Measurements from ENCODE around the gene CALCOCO2.
"Not testable (repeated sequence)": the region's sequence is repeated elsewhere in the genome, so short reads cannot be mapped to it uniquely, and the experiment has no call there.

Gene CALCOCO2

GRCh38 chr17:48830840-48831548 lies at the start of gene CALCOCO2:
CALCOCO2 (plus strand) TSS chr17:48831035; CDS start chr17:48841708, 10,673 bp downstream.
- peak; percentile 89 to 99 for DNase-seq

DNA sequence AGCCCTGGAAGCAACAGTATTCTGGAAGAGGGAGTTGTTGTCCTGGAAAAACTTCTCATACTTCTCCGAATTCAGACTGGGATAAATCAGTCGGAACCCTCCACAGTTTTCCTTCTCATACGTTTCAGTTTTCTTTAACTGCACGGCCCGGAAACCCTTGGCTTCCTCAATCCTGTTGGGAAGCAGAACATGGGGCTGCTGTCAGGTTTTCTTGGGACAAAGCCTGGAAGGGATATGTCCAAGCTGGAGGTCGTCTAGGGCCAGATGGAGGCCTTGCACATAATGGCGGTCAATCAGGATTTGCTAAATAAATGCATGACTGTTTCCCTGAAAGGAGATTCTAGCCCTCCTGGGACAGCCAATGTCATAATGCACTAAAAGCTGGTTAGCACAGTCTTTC lies 43.0 kb upstream of the CALCOCO2 start:
- DNase-seq: no peak

- no peak for DNase-seq
Measured at GRCh38 chr17:48790607-48791127, 40.2 kb upstream of the CALCOCO2 start.

GRCh38 chr17:48791128-48792032 lies 39.5 kb upstream of the CALCOCO2 start:
- DNase-seq: peak; percentile 44 to 87

DNA sequence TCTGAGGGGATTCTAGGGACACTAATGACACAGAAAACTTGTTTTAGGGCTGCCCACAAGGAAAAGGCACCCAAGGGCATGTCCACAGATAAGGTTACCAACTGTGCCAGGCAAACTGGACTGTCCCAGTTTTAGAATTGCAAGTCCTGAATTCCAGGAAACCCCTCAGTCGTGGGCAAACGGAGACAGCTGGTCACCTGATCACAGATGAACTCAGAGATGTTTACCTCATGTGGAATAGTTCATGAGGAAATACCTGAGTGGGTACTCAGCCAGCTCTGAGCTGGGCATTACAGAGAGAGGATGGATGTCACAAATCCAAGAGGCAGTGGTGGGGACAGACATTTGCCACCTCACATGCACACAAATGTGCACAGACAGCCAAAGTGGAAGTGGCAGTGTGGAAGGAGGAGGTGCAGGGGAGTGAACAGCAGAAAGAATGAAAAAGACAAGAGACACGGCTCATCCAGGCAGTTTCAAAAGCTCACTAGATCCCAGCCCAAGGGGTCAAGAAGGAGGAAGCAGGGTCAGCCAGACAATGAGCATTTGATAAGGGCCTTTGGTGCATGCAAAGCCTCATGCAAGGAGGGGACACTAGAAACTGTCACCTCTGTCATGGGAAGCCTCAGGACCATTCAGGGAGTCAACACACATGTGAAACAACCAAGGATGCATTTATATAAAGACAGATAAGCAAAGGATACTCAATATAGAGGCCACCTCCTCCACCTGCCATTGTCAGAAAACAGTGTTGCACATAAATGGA lies 38.6 kb upstream of the CALCOCO2 start:
- DNase-seq: no peak

- peak; percentile 45 to 59 for DNase-seq
Measured at GRCh38 chr17:48795444-48796162, 35.2 kb upstream of the CALCOCO2 start.

DNA sequence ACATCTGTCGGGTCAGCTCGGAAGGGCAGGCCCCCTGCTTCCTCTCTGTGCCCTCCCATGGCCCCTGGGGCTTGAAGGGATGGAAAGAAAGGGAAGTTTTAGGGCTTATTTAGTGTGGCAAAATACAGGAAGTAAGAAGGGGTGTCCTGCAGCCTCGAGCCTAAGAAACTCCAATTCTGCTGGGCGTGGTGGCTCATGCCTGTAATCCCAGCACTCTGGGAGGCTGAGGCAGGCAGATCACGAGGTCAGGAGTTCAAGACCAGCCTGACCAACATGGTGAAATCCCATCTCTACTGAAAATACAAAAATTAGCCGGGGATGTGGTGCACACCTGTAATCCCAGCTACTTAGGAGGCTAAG lies 34.7 kb upstream of the CALCOCO2 start:
- DNase-seq: not testable (repeated sequence)

- no peak for DNase-seq
Measured at GRCh38 chr17:48799069-48799723, 31.6 kb upstream of the CALCOCO2 start.

DNA sequence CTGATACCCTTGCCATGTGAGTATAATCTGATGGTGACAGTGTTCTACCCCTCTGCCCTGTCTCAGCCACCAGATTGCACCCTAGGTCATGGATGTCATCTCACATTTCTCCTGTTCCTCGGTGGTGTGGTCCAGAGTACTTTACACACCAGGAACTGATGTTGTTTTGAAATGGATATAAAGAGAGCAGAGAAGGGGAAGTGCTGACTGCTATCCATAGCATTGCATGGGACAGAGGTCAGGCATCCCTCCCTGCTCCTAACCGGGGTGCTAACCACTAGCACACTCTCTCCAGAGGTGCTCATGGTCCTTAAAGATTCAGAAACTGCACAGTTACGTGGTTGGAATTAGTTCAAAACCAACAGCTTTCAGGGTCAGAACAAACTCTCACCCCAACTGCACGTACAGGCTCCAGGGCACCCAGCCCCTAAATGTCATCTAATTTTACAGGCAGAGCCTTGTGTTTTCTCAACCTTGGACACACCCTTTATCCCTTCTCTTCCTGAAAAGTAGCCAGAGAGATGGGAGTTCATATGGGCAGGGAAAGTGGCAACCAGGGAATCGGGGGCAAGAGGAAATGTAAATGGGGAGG lies 30.1 kb upstream of the CALCOCO2 start:
- DNase-seq: no peak

DNA sequence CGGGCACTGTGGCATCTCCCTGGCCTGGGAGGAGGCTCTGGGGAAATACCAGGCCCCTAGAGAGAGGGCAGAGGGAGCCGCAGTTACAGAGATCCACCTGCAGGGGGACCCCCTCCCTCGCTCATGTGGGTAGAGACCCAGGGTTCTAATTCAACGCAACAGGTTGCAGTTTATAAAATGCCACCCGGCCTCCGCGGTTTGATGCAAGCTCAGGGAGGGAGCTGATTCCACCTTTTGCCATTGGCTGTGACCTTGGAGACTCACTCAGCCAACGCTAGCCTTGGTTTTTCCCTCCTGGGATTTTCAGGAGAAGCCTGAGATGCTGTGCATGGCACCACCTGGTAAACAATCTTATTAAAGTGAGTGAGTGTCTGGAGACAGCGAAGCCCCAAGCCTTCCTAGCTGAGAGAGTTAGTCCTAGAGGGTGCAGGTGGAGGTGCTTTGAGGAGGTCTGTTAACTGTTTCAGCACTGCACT lies 25.9 kb upstream of the CALCOCO2 start:
- peak; percentile 40 to 85 for DNase-seq

GRCh38 chr17:48809182-48809581 lies 21.7 kb upstream of the CALCOCO2 start:
- no peak for DNase-seq

DNA sequence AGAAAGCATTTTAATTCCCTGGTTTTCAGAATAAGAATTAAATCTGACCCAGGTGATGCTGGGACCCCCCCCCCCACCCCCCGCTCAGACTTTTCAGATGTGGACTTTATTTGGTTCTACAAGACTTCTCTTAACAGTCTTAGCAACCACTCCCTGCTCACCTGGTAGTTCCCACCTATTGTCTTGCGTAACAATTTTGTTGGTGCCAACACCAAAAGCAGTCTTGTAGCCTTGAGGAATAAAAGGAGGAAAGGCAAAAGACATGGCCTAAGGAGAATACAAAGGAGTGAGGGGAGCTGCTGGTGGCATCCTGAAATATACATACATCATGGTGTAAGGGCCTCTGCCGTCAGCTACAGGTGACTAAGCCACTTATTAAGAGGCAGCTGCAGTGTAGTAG lies 18.8 kb upstream of the CALCOCO2 start:
- no peak for DNase-seq

- peak; percentile 12 to 82 for DNase-seq
Measured at GRCh38 chr17:48814504-48814903, 16.3 kb upstream of the CALCOCO2 start.

GRCh38 chr17:48815311-48815710 lies 15.5 kb upstream of the CALCOCO2 start:
- no peak for DNase-seq

DNA sequence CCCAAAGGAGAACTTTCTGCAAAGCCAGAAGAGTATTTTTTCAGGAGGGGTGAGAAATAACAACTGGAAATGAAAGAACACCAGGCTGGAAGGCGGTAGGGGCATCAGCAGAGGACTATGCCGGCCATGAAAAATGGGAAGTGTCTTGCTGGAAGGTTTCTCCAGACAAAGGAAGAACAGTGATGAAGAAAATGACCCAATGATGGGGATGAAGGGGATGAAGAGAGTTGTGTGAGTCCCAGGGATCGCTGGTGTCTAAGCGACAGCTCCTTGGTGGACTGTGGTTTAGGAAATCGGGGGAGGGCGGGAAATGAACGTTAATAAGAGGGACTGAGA lies 14.4 kb upstream of the CALCOCO2 start:
- no peak for DNase-seq

GRCh38 chr17:48816774-48817590 lies 13.9 kb upstream of the CALCOCO2 start, which contains the start of gene TTLL6:
TTLL6 (minus strand) TSS chr17:48817229; CDS start chr17:48817072, 157 bp downstream.
- DNase-seq: peak; percentile 81 to 98

DNA sequence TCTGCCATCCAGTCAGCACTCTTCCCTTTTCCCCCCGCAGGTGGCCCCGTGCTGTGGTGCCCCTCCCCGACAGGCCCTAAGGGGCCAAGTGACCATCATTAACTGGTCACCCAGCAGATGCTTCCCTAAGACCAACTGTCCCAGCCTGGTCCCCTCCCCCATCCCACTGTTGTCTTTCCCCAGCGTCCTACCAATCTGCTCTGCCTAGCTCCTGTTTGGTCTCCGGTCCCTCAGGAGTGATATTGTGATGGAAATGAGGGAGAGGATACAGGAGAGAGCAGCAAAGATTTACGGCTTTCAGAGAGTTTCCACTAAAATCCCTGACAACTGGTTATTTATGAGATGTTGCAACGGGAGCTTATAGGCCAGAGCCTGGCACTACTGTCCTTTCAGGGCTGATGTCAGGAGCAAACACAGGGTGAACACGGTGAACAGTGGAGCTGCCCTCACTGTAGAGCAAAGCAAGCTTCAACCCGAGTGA lies 12.4 kb upstream of the CALCOCO2 start:
- DNase-seq: no peak

GRCh38 chr17:48819466-48819865 lies 11.4 kb upstream of the CALCOCO2 start:
- no peak for DNase-seq

- DNase-seq: not testable (repeated sequence)
Measured at GRCh38 chr17:48820936-48821335, 9.9 kb upstream of the CALCOCO2 start.

Data from NCI-H526 (cell line).